ENCODE data around the gene MBNL3.
"Not testable (repeated sequence)": the region's sequence is repeated elsewhere in the genome, so short reads cannot be mapped to it uniquely, and the experiment has no call there.

Gene MBNL3

GRCh38 chrX:132367984-132368383 lies 120.9 kb downstream of the MBNL3 start:
- DNase-seq: no peak

- DNase-seq: no peak
Observed at GRCh38 chrX:132367314-132367713, 121.5 kb downstream of the MBNL3 start.

- DNase-seq: no peak
Observed at GRCh38 chrX:132365490-132365889, 123.3 kb downstream of the MBNL3 start.

- DNase-seq: no peak
Observed at GRCh38 chrX:132364313-132364712, 124.5 kb downstream of the MBNL3 start.

- no peak for DNase-seq
Observed at GRCh38 chrX:132353430-132353829, 135.4 kb downstream of the MBNL3 start.

- no peak for DNase-seq
Observed at GRCh38 chrX:132336172-132336571, 152.7 kb downstream of the MBNL3 start.

- no peak for DNase-seq
Observed at GRCh38 chrX:132333351-132333750, 155.5 kb downstream of the MBNL3 start.

GRCh38 chrX:132331532-132331931 lies 157.3 kb downstream of the MBNL3 start:
- no peak for DNase-seq

- DNase-seq: no peak
Observed at GRCh38 chrX:132331000-132331399, 157.8 kb downstream of the MBNL3 start.

GRCh38 chrX:132330156-132330729 lies 158.6 kb downstream of the MBNL3 start:
- no peak for DNase-seq

GRCh38 chrX:132326960-132327359 lies 161.9 kb downstream of the MBNL3 start:
- not testable (repeated sequence) for DNase-seq

All from NCI-H774 (cell line).